A549 (cell line): ENCODE data around the gene BCAS3. TPM values are rescaled to one million over a fixed set of nuclear protein-coding genes. Genes with fewer than 3 reads are reported as not detected.

Source experiments
- ATAC-seq, 2 experiments: fragments of 200-7000 bp in 1 of 2; fragments of >200 bp in 1 of 2; cut with Nextera tagmentation in 1 of 2; cut with Tn5 transposase in 1 of 2; 3 replicates each; pipeline versions ENCODE4 v1.8.0 to v1.9.1; 2018 to 2020; ENCODE audit warnings: mild to moderate bottlenecking in 1 of 2, moderate library complexity in 1 of 2
- CTCF ChIA-PET: fragments of 300-600 bp; sonication (Branson Sonifier 250); formaldehyde crosslinking; extraction: SDS; loops from one replicate; lab custom pipeline; 2021; ENCODE audit warnings: antibody characterized with exemption, inconsistent platforms; lab: Yijun Ruan, JAX
- POLR2A ChIA-PET: fragments of 350-600 bp; formaldehyde crosslinking; extraction: SDS; loops from one replicate; lab custom pipeline; 2021; ENCODE audit warnings: antibody characterized with exemption, inconsistent platforms; lab: Yijun Ruan, JAX
- DNase-seq, 2 experiments: peaks; one replicate each; pipeline versions ENCODE4 v3.0.0 to v3.0.0-alpha.2; 2011 to 2016; ENCODE audit warnings: low read depth in 1 of 2, low spot score in 1 of 2
- FAIRE-seq: peaks from 2 replicates; lab custom pipeline; 2011; peaks lifted over from hg19 to GRCh38; lab: Jason Lieb, UNC
- H3K27ac ChIP-seq, 2 experiments: fragments of >200 bp; sonication (Bioruptor Twin); formaldehyde crosslinking; 3 replicates each; pipeline ENCODE4 v1.5.1; 2016 to 2017
- H3K4me1 ChIP-seq: fragments of >200 bp; sonication (Bioruptor Twin); formaldehyde crosslinking; 3 replicates; pipeline ENCODE4 v1.6.1; 2016
- H3K4me2 ChIP-seq: fragments of >200 bp; sonication (Bioruptor Twin); formaldehyde crosslinking; 3 replicates; pipeline ENCODE4 v1.6.1; 2016
- H3K4me3 ChIP-seq: fragments of >200 bp; sonication (Bioruptor Twin); formaldehyde crosslinking; 3 replicates; pipeline ENCODE4 v1.5.1; 2016
- H3K9me3 ChIP-seq: fragments of >200 bp; sonication (Bioruptor Twin); formaldehyde crosslinking; 3 replicates; pipeline ENCODE4 v1.6.1; 2016
- BCL3 ChIP-seq: fragments of >200 bp; sonication (Bioruptor Twin); formaldehyde crosslinking; IDR thresholded peaks from 3 replicates; pipeline ENCODE4 v1.6.1; 2016
- CBX2 ChIP-seq: fragments of 200-600 bp; sonication (generic); IDR thresholded peaks from 2 replicates; pipeline ENCODE4 v1.6.1; 2016; ENCODE audit warnings: low read depth, mild to moderate bottlenecking, borderline replicate concordance
- CHD2 ChIP-seq: fragments of 150-350 bp; IDR thresholded peaks from 2 replicates; pipeline ENCODE4 v1.6.1; 2014; ENCODE audit warnings: low read length; ENCODE audit not compliant: partially characterized antibody
- CHD4 ChIP-seq: fragments of 200-600 bp; sonication (generic); IDR thresholded peaks from 2 replicates; pipeline ENCODE4 v1.6.1; 2016; ENCODE audit warnings: antibody characterized with exemption, mild to moderate bottlenecking, borderline replicate concordance
- E2F6 ChIP-seq: IDR thresholded peaks from 2 replicates; pipeline ENCODE4 v1.6.1; 2012; ENCODE audit warnings: low read depth, borderline replicate concordance
- ELK1 ChIP-seq: fragments of 150-350 bp; IDR thresholded peaks from 2 replicates; pipeline ENCODE4 v1.6.1; 2014; ENCODE audit warnings: low read depth, mild to moderate bottlenecking, low read length
- EP300 ChIP-seq, 2 experiments: fragments of >200 bp; sonication (Bioruptor Twin); formaldehyde crosslinking; IDR thresholded peaks; 2 replicates in 1 of 2; 3 replicates in 1 of 2; pipeline ENCODE4 v1.6.1; 2016 to 2017
- FOSL2 ChIP-seq, 2 experiments: fragments of 450-650 bp in 1 of 2; fragments of >200 bp in 1 of 2; sonication (Bioruptor Twin) in 1 of 2; formaldehyde crosslinking; IDR thresholded peaks; 2 replicates each; pipeline versions ENCODE4 v1.5.0 to v1.6.1; 2016 to 2020; ENCODE audit warnings: mild to moderate bottlenecking in 1 of 2, moderate library complexity in 1 of 2
- GATA3 ChIP-seq: IDR thresholded peaks from 2 replicates; pipeline ENCODE4 v1.6.1; 2012; ENCODE audit warnings: borderline replicate concordance
- JUNB ChIP-seq: fragments of >200 bp; sonication (Bioruptor Twin); formaldehyde crosslinking; IDR thresholded peaks from 2 replicates; pipeline ENCODE4 v1.6.1; 2016
- KDM1A ChIP-seq: fragments of 200-600 bp; sonication (generic); IDR thresholded peaks from 2 replicates; pipeline ENCODE4 v1.6.1; 2016; ENCODE audit warnings: low read depth, mild to moderate bottlenecking
- KDM5A ChIP-seq: fragments of 200-600 bp; sonication (generic); IDR thresholded peaks from 2 replicates; pipeline ENCODE4 v1.6.1; 2016; ENCODE audit warnings: antibody characterized with exemption, mild to moderate bottlenecking
- MAZ ChIP-seq: fragments of 150-350 bp; IDR thresholded peaks from 2 replicates; pipeline ENCODE4 v1.6.1; 2014; ENCODE audit warnings: antibody characterized with exemption, low read depth, low read length, borderline replicate concordance
- MYC ChIP-seq: IDR thresholded peaks from 2 replicates; pipeline ENCODE4 v1.6.1; 2012; ENCODE audit warnings: mild to moderate bottlenecking, inconsistent platforms, low read length, improper control_type of control experiment, borderline replicate concordance
- NR3C1 ChIP-seq: fragments of >200 bp; sonication (Bioruptor Twin); formaldehyde crosslinking; IDR thresholded peaks from 3 replicates; pipeline ENCODE4 v1.6.1; 2017
- RCOR1 ChIP-seq: fragments of 150-350 bp; IDR thresholded peaks from 2 replicates; pipeline ENCODE4 v1.6.1; 2014; ENCODE audit warnings: antibody characterized with exemption, low read length, low read depth
- REST ChIP-seq: fragments of 200-600 bp; sonication (generic); IDR thresholded peaks from 2 replicates; pipeline ENCODE4 v1.6.1; 2016; ENCODE audit warnings: antibody characterized with exemption, mild to moderate bottlenecking, moderate library complexity
- RFX5 ChIP-seq: fragments of 450-650 bp; IDR thresholded peaks from 2 replicates; pipeline ENCODE4 v1.7.1; 2014; ENCODE audit warnings: antibody characterized with exemption, mild to moderate bottlenecking, moderate library complexity
- SMC3 ChIP-seq: fragments of >200 bp; sonication (Bioruptor Twin); formaldehyde crosslinking; IDR thresholded peaks from 3 replicates; pipeline ENCODE4 v1.6.1; 2018; ENCODE audit warnings: inconsistent platforms
- SREBF2 ChIP-seq: fragments of 450-650 bp; IDR thresholded peaks from 2 replicates; pipeline ENCODE4 v1.6.1; 2014; ENCODE audit warnings: mild to moderate bottlenecking, moderate library complexity
- TFCP2L1 ChIP-seq: fragments of 250-450 bp; sonication (Bioruptor Pico); IDR thresholded peaks from 2 replicates; pipeline ENCODE4 v1.5.0; 2021; ENCODE audit warnings: mild to moderate bottlenecking
- ZSCAN20 ChIP-seq: fragments of 250-450 bp; sonication (Bioruptor Pico); IDR thresholded peaks from 2 replicates; pipeline ENCODE4 v1.8.0; 2022; ENCODE audit warnings: mild to moderate bottlenecking, moderate library complexity
- WGBS: methylation state at CpG from one replicate; pipeline ENCODE4 v1.1.6; 2017; ENCODE audit errors: missing lambda C conversion rate; 5-methylcytosine and 5-hydroxymethylcytosine counted together
- polyA plus RNA-seq, 4 experiments: library from polyadenylated mRNA; depleted of rRNA in 3 of 4; stranded (reverse); fragments of >200 nt; fragmentation: RNase III in 1 of 4; extraction: RNeasy Plus Mini Kit Qiagen cat#74134 plus additional on column Dnase treatment in 1 of 4; gene quantifications; 2 replicates in 3 of 4; 3 replicates in 1 of 4; pipeline ENCODE4 v1.2.3, GENCODE V29; 2011 to 2017
- TF ChIP-seq, protein P1 (sequence below): fragments of >200 bp; sonication (Bioruptor Twin); formaldehyde crosslinking; IDR thresholded peaks from 2 replicates; pipeline ENCODE4 v1.6.1; 2016
- TF ChIP-seq, protein P2 (sequence below): fragments of 250-450 bp; sonication (Bioruptor Pico); IDR thresholded peaks from 2 replicates; pipeline ENCODE4 v1.5.0; 2020; ENCODE audit warnings: low read depth, mild to moderate bottlenecking, moderate library complexity

The BCAS3 gene
- polyA plus RNA-seq, 2 of the 4 experiments (the other 2 are of a cell fraction): 14.7 to 43.4 TPM

- Histone ChIP-seq H3K4me3 (no peak overlapping the region), H3K4me2 (no peak overlapping the region), H3K9me3 (no peaks in the 10 kb centered on the region), H3K4me1 (peaks cover 38% of the 10 kb centered on the region), H3K27ac (no peak overlapping the region)
- FAIRE-seq (no peak), DNase-seq (no peak)
- 92% methylated on average over 9 of the region's 9 CpGs for WGBS
- CTCF ChIA-PET: interaction anchor here (0.7 to 1.2 kb wide), 2 partner anchors 14 to 19 kb away, joined by 3 to 4 read pairs; no protein-coding TSS in a partner anchor
- POLR2A ChIA-PET: no interaction called here
- TF ChIP-seq FOSL2 (IDR thresholded peaks at IDR 0.05) (no peak), FOSL2 (CRISPR knock-in tag; IDR thresholded peaks at IDR 0.05) (no peak), SREBF2 (no peak), BCL3 (no peak), EP300 (IDR thresholded peaks at IDR 0.05) (no peak), TFCP2L1 (CRISPR knock-in tag) (no peak), REST (no peak), MYC (no peak), NR3C1 (no peak)
- TF ChIP-seq, protein P1, sequence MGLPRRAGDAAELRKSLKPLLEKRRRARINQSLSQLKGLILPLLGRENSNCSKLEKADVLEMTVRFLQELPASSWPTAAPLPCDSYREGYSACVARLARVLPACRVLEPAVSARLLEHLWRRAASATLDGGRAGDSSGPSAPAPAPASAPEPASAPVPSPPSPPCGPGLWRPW: no peak
- TF ChIP-seq, all 56 proteins: peak for 0
- no peak for ATAC-seq
Observed at GRCh38 chr17:61161615-61162134, 484.0 kb downstream of the BCAS3 start.

DNA sequence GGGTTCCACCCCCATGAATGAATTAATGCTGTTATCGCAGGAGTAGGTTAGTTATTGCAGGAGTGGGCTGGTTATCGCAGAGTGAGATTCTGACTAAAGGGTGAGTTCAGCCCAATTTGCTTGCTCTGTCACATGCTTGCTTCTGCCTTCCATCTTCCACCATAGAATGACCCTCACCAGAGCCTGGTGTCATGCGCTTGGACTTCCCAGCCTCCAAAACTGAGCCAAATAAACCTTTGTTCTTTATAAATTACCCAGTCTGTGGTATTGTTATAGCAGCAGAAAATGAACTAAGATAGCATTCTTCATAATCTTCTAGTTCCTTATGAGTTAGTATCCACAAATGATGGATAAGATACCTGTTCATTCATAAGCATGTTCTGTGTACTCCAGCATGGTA lies 486.9 kb downstream of the BCAS3 start:
- no peak overlapping the region for H3K4me3 ChIP-seq
- no peak for FAIRE-seq
- POLR2A ChIA-PET: no interaction called here
- no peak for DNase-seq
- no peak overlapping the region for H3K4me2 ChIP-seq
- WGBS: 96% methylated on average over 3 of the region's 3 CpGs
- TF ChIP-seq KDM1A (no peak), RCOR1 (no peak), JUNB (no peak), EP300 (IDR thresholded peaks at IDR 0.05) (no peak), CHD2 (no peak), CHD4 (no peak), CBX2 (no peak), GATA3 (no peak), E2F6 (no peak), TFCP2L1 (CRISPR knock-in tag) (no peak), RFX5 (no peak), SMC3 (no peak), MAZ (no peak), KDM5A (no peak), ELK1 (no peak), ZSCAN20 (CRISPR knock-in tag) (no peak)
- TF ChIP-seq, protein P2, sequence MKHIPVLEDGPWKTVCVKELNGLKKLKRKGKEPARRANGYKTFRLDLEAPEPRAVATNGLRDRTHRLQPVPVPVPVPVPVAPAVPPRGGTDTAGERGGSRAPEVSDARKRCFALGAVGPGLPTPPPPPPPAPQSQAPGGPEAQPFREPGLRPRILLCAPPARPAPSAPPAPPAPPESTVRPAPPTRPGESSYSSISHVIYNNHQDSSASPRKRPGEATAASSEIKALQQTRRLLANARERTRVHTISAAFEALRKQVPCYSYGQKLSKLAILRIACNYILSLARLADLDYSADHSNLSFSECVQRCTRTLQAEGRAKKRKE (CRISPR knock-in tag): no peak
- TF ChIP-seq, protein P1: no peak
- no peak for ATAC-seq
- no peak overlapping the region for H3K27ac ChIP-seq
- no peaks in the 10 kb centered on the region for H3K9me3 ChIP-seq
- CTCF ChIA-PET: interaction anchor here (1.4 kb wide), 1 partner anchor 11 kb away, joined by 4 read pairs; no protein-coding TSS in a partner anchor
- H3K4me1 ChIP-seq: peaks cover 37% of the 10 kb centered on the region
